GM19372 (cell line): ENCODE data around the gene ZNF655.
"Not testable (repeated sequence)": the region's sequence is repeated elsewhere in the genome, so short reads cannot be mapped to it uniquely, and the experiment has no call there.

Source experiments
- ATAC-seq: cut with Tn5 transposase; IDR thresholded peaks from one replicate; pipeline ENCODE4 v1.9.1; 2021; ENCODE audit warnings: mild to moderate bottlenecking, low read depth, moderate library complexity; ENCODE audit not compliant: unreplicated experiment

ZNF655 gene, protein sequence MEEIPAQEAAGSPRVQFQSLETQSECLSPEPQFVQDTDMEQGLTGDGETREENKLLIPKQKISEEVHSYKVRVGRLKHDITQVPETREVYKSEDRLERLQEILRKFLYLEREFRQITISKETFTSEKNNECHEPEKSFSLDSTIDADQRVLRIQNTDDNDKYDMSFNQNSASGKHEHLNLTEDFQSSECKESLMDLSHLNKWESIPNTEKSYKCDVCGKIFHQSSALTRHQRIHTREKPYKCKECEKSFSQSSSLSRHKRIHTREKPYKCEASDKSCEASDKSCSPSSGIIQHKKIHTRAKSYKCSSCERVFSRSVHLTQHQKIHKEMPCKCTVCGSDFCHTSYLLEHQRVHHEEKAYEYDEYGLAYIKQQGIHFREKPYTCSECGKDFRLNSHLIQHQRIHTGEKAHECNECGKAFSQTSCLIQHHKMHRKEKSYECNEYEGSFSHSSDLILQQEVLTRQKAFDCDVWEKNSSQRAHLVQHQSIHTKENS

DNA sequence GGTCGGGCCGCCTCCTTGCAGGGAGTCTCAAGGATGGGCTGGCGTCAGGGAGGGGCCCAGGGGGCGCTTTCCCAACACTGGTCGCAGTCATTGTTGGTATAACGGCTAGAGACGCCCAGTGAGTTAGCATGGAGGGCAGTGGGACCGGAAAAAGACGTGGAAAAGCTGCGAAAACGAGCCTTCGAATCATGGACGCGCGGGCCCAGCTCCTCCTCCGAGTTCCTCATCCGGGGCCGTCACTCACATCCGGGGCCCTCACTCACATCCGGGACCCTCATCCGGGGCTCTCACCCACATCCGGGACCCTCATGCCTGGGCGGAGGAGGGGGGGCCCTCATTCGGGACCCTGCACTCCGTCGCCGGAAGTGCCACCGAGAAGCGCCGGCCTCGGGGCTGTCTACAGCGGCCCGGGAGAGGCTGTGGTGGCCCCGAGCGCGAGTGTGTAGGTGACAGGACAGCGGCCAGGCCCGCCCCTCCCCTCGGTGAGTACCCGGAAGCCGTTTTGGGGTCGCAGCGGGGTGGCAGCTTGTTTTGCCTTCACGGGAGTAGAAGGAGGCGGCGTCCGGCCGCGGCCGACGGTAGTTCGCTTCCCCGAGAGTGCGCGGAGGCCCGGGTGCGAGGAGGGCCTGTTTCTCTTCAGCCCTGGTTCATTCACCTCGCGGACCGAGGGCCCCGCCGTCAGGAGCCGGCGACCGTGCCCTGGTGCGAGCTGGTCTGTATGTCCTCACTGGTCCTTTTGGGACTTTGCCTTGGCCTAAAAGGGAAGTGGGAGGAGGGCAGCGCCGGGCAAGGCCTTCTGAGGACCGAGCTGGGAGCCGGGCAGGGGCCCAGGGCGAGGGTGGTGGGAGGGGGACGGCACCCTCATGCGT is at the start of gene ZNF655:
TSS of gene ZNF655 (plus strand) at position 337 of the 869 bp plus-strand sequence. CDS start 1,918 bp downstream, outside the sequence.
- ATAC-seq, result peak; percentile 80

DNA sequence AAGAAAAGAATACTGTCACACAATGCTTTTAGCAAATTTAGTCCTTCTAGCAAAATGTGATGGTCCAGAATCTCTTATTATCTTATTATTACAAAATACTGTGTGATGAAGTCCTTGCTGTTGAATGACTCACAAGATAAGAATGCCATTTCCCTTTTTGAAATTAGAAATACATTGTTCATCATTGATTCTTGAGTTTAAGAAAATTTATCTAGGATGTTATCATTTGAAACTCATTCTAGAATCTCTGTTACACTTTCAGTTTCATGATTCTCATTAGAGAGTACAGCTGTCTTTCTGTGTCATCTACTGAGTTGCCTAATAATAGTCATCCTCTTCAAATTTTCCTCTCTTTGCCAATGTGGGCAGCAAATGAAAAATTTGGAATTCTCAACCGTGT is 44.4 kb upstream of the ZNF655 start:
- no peak for ATAC-seq

DNA sequence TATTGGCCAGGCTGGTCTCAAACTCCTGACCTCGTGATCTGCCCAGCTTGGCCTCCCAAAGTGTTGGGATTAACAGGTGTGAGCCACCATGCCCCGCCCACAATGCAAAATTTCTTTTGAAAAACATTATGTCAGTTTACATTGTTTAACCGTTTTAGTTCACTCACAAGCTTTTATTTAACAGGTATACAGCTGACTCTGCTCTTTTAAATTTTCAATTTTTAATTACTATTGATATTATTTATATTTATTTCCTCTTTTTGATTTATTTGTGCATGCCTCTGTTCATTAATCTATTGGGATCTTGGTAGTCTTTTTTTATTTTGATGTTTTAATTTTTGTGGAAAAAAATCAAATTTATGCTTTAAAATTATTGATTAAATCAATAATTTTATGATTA is 37.0 kb upstream of the ZNF655 start:
- no peak for ATAC-seq

DNA sequence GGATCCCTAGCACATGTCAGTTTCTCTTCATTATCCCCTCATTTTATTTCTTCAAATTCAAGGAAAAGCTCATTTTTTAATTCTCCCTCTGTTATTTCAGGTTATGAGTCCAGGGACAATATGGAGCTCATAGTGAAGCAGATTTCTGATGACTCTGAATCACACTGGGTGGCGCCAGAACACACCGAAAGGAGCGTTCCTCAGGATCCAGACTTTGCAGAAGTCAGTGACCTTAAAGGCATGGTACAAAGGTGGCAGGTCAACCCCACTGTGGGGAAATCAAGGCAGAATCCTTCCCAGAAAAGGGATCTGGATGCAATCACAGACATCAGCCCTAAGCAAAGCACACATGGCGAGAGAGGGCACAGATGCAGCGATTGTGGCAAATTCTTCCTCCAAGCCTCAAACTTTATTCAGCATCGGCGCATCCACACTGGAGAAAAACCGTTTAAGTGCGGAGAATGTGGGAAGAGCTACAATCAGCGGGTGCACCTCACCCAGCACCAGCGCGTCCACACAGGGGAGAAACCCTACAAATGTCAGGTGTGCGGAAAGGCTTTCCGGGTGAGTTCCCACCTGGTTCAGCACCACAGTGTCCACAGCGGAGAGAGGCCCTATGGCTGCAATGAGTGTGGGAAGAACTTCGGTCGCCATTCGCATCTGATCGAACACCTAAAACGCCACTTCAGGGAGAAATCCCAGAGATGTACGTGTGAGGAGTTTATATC is 32.6 kb upstream of the ZNF655 start:
- ATAC-seq, result no peak

DNA sequence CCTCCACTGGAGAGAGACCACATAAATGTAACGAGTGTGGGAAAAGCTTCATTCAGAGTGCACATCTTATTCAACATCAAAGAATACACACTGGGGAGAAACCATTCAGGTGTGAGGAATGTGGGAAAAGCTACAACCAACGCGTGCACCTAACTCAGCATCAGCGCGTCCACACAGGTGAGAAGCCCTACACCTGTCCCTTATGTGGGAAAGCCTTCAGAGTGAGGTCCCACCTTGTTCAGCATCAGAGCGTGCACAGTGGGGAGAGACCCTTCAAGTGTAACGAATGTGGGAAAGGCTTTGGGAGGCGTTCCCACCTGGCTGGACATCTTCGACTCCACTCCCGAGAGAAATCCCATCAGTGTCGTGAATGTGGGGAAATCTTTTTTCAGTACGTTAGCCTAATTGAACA is 27.1 kb upstream of the ZNF655 start:
- no peak for ATAC-seq

DNA sequence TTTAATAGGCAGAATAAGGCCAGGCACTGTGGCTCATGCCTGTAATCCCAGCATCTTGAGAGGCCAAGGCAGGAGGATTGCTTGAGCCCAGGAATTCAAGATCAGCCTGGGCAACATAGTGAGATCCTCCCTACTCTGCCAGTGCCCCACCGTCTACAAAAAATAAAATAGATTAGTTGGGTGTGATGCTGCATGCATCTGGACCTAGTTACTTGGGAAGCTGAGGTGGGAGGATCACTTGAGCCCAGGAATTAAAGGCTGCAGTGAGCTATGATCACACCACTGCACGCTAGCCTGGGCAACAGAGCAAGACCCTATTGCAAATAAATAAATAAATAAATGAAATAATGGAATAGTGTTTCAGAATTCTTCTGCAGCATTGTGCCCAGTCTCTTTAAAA is 22.8 kb upstream of the ZNF655 start:
- ATAC-seq, result no peak

DNA sequence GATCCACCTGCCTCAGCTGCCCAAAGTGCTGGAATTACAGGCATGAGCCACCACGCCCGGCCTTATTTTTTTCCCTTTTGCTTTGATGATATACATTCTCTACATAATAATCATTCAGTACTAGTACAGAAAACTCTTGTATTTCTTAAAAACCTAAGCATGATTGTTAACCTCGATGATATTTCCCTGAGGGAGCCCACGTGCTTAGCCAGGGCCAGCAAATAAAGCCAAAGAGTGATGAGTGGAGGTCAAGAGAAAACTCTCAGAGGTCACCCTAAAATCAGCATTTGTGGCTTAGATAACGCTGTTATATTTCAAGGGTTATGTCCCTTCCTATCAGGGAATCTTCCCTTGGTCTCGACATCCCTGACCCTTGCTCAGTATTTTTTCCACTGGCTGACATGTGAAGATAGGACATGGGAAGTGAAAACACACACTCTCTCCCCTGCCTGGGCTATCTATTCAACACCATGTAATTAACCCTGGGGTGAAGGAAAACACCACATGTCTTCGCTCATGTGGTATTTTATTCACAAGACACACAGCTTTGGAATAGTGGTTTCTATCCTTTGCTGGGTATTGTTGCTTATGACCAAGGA is 19.1 kb upstream of the ZNF655 start:
- ATAC-seq, result no peak

DNA sequence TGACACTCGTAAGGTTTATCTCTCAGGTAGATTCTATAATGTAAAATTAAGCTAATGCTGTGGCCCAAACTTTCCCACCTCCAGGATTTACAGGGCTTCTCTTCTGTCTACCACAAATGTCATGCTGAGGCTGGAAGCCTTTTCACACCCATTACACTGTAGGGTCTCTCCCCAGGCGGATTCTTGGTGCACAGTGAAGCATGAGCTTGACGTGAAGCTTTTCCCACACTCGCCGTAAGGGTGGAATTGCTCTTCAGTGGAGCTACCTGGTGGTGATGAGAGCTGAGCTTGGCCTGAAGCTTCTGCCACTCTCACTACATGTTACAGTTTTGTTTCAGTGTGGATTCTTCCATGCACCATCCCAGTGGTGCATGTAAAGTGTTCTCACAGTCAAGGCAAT is 17.9 kb upstream of the ZNF655 start:
- no peak for ATAC-seq

DNA sequence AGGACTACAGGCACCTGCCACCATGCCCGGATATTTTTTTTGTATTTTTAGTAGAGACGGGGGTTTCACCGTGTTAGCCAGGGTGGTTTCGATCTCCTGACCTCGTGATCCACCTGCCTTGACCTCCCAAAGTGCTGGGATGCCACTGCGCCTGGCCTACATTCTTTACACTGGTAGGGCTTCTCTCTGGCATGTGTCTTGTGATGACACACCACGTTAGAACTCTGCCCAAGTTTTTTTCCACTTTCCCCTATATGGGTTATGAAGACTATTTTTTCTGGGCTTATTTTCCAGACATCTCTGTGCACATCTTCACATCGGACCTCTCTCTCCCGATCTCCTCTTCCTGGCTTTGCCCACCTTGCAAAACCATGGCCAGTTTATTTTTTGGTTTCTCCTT is 17.2 kb upstream of the ZNF655 start:
- ATAC-seq, result no peak

DNA sequence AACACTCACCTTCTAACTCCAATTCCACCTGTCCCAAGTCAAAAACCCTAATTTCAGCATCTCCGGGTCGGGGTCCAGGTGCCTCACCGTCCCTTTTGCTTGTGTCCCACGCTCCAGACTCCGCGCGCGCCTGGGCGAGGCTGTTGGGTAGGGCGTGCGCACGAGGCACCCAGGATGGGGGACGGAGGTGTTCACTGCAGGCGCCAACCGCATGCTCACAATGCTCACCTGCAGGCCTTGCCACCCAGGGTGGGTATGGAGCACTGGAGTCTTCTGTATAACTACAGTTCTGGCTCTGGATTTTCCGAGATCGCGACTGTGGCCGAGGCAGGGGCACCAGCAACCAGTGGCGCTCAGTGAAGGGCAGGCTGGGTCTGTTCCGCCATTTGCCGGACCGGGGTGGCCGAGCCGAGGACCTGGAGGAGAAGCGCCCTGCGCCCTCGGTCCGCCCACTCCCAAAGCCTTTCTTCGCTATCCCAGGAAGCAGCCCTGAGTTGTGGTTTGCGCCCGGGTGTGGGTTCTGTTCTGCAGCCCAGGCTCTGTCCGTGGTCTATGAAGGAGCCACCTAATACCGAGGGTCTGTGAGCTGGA is 15.3 kb upstream of the ZNF655 start:
- ATAC-seq, result no peak

DNA sequence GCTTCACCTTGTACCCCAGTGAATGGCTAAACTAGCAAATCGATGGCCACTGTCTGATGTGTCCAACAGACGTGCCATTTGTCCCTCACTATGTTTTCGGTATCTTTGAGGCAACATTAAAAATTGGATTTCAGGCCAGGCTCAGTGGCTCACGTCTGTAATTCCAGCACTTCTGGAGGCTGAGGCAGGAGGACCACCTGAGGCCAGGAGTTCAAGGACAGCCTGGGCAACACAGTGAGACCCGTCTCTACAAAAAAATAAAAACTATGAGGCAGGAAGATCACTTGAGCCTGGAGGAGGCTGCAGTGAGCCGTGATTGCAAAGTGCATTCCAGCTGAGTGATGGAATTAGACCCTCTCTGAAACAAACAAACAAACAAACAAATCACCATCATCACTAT is 14.5 kb upstream of the ZNF655 start:
- no peak for ATAC-seq

DNA sequence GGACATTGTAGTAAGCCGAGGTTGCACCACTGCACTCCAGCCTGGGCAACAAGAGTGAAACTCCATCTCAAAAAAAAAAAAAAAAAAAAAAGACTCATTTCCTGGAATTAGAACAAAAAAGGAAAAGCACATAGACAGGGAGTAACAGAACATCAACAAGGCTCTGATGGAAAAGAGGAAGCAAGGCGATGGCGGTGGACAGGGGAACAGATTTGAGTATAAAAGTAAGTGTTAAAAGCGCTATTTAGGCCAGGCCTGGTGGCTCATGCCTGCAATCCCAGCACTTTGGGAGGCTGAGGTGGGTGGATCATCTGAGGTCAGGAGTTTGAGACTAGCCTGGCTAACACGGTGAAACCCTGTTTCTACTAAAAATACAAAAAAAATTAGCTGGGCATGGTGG is 13.1 kb upstream of the ZNF655 start:
- not testable (repeated sequence) for ATAC-seq

DNA sequence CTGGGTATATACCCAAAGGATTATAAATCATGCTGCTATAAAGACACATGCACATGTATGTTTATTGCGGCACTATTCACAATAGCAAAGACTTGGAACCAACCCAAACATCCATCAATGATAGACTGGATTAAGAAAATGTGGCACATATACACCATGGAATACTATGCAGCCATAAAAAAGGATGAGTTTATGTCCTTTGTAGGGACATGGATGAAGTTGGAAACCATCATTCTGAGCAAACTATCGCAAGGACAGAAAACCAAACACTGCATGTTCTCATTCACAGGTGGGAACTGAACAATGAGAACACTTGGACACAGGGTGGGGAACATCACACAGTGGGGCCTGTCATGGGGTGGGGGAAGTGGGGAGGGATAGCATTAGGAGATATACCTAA is 8.9 kb upstream of the ZNF655 start:
- ATAC-seq, result not testable (repeated sequence)

DNA sequence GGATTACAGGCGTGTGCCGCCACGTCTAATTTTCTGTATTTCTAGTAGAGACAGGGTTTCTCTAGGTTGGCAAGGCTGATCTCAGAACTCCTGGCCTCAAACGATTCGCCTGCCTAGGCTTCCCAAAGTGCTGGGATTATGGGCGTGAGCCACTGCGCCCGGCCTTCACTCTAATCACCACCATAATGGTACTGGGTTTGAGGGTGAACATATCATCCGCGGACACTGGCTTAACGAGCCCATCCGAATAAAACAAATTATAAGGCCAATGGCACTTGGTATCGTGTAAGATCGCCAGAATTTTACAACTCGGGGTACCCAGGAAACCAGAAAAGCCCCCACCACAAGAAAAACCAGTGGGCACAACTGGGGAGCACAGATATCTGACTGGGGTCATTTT is 7.1 kb upstream of the ZNF655 start:
- ATAC-seq, result no peak

DNA sequence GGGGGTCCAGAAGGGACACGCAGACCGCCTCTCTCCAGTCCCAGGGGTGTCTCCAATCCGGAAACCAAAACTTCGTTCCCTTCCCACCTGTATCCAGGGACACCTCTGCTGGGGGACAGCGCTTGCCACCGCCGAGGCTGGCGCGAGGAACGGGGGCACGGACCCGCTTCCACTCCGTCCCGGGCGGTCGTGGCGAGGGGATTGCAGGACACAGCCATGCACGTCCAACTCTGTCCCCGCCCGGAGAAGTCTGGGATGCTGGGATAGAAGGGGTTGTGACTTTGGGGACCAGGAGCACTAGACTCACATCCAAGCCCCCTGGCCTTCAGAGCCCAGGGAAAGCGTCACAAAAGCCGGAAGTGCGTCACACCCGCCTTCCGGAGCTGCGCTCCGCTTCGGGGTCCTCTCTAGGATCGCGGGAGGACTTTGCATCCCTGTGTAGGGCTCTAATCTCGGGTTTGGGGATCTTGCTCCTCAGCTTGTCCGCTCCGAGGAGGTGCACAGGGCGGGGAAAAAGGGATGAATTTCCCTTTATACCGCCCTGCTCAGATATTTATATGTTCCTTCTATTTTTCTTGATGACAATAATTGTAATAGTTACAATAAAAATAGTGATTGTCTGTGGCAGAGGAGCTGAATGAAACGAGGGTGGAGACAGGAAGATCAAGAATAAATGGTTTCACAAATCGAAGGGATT is 6.5 kb upstream of the ZNF655 start, which contains the start of gene FAM200A:
TSS of gene FAM200A (minus strand) at position 348 of the 697 bp plus-strand sequence. CDS start 3,707 bp downstream, outside the sequence.
- ATAC-seq, result peak; percentile 96

DNA sequence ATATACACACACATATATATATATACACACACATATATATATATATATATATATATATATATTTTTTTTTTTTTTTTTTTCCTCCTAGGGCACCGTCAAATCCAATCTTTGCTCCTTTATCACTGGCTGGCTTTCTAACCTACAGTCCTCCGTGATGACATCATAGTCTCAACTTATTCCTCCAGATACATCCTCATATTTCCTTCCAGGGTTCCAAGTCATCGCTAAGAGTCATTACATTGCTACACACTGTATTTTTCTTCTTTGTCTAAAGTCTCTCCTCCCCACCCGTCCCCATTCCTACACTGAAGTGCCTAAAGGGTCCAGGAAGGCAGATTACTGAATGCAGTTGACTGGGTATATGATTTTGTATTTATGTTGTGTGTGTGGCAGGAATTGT is 5.4 kb upstream of the ZNF655 start:
- no peak for ATAC-seq

DNA sequence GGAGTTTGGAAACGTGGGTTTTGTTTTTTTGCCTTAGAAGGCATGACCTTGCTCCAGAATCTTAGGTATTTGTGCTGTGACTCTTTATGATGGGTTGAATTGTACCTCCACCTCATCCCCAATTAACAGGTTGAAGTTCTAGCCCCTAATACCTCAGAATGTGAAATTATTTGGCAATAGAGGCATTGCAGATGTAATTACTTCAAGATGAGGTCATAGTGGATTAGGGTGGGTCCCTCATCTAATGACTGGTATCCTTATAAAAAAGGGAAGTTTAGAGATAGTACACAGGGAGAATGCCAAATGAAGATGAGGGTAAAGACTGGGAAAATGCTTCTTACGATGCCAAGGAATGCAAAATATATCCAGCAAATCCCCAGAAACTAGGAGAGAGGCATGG is 3.5 kb upstream of the ZNF655 start:
- ATAC-seq, result no peak

DNA sequence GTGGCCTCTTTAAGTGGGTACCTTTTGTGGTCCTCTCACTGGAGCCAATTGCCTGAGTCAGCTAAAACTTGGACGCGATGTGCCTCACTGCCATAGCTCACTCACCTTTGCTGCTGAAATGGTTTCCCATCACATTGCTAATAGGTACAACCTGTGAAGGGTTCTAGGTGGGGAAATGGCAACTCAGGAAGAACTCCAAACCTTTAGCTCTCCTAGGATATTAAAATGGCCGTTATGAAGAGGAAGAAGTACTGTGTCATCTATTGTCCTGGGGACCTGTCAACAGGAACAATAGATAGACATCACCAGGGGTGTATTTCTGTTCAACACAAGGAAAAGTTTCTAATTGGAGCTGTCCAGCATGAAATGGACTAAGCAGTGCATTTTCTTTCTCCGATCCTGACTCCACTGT is 1.2 kb upstream of the ZNF655 start:
- ATAC-seq, result no peak

DNA sequence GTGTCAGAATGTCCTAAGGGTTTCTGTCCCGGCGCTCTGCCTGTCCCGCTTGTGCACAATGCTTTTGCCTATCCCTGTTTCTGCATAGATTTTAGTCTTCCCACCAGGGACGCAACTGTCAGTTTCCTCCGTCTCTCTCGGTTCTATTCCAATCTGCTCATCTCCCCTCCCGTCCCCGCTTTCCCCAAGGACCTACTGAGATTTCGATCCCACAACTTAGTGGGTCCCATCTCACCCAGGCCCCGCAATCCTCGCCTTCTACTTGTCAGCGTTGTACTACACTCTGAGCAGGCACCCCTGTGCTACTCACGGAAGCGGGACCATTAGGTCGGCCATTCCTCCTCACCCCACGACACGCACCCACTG is 519 bp upstream of the ZNF655 start:
- ATAC-seq, result peak; percentile 43
